Spleen (tissue), 7 donors: ENCODE data around the gene PAQR6.

ENCODE experiments used
- CTCF ChIP-seq, 11 experiments: fragments of 200-600 bp in 7 of 11; fragments of 450-650 bp in 4 of 11; sonication (generic) in 4 of 11; IDR thresholded peaks in 8 of 11; conservative IDR thresholded peaks in 3 of 11; 1 replicate in 7 of 11; 2 replicates in 4 of 11; pipeline versions ENCODE4 v1.4.0 to v1.8.0; 2016 to 2021; ENCODE audit warnings: antibody characterized with exemption in 11 of 11, inconsistent platforms in 4 of 11, mild to moderate bottlenecking in 1 of 11
- POLR2A ChIP-seq, 3 donors: fragments of 450-650 bp; IDR thresholded peaks; one replicate each; pipeline ENCODE4 v1.5.1; 2017; ENCODE audit warnings: antibody characterized with exemption in 3 of 3, mild to moderate bottlenecking in 1 of 3
- POLR2AphosphoS5 ChIP-seq, 3 donors: sonication (generic); formaldehyde crosslinking; IDR thresholded peaks; one replicate each; pipeline ENCODE4 v1.5.1; 2017; ENCODE audit warnings: antibody characterized with exemption in 3 of 3
- donor health status: DM: no; HTN: no; CAD: no; lungs with moderate emphysema.
- donor health status: DM: no; HTN: no; CAD: no.
- donor health status: DM: no; HTN: no; CAD: no.

GRCh38 chr1:156258859-156259258 lies 11.0 kb upstream of the PAQR6 start:
- TF ChIP-seq POLR2A (IDR thresholded peaks at IDR 0.05), result no peak
- no peak for TF ChIP-seq CTCF (IDR thresholded peaks at IDR 0.05 in 8 of 11, conservative IDR thresholded peaks at IDR 0.05 in 3 of 11)
- peak in 1 of 3 donors; percentile 27 for TF ChIP-seq POLR2AphosphoS5 (IDR thresholded peaks at IDR 0.05)
